Measurements from ENCODE around the gene FARS2. TPM values are rescaled to one million over a fixed set of nuclear protein-coding genes. Genes with fewer than 3 reads are reported as not detected.

The FARS2 gene
- total and polyA plus RNA-seq, 9 of the 15 experiments (the other 6 are each of a cell fraction or from before 2014, with no cell fraction given), result 16.5 to 62.2 (median 27.0) TPM

DNA sequence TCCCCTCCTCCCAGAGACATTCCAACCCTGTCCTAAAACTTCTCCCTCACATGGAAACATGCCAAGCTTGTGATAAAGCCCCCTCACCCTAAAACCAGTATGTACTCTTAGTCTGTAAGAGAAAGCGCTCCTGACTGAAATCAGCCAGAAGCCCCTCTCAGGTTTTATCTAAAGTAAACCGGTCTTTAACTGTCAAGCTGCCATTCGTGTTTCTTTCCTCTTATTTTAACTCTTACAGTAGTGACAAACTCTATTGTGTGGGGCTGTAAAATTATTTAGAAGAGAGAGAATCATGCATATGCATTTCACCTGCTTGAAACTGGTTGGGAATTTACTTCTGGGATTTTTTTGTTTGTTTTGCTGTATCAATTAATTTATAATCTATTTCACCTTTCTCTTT lies 62.7 kb downstream of the FARS2 start (continued):
- no peak for TF ChIP-seq CHD1 (IDR thresholded peaks at IDR 0.05; ENCODE audit: low read length)
- TF ChIP-seq TRIM24 (IDR thresholded peaks at IDR 0.05), result peak in 1 of 2 experiments; percentile 73; a peak in 2 of 4 replicates
- TF ChIP-seq MEIS2 (IDR thresholded peaks at IDR 0.05; ENCODE audit: partially characterized antibody), result no peak
- TF ChIP-seq, protein P1, sequence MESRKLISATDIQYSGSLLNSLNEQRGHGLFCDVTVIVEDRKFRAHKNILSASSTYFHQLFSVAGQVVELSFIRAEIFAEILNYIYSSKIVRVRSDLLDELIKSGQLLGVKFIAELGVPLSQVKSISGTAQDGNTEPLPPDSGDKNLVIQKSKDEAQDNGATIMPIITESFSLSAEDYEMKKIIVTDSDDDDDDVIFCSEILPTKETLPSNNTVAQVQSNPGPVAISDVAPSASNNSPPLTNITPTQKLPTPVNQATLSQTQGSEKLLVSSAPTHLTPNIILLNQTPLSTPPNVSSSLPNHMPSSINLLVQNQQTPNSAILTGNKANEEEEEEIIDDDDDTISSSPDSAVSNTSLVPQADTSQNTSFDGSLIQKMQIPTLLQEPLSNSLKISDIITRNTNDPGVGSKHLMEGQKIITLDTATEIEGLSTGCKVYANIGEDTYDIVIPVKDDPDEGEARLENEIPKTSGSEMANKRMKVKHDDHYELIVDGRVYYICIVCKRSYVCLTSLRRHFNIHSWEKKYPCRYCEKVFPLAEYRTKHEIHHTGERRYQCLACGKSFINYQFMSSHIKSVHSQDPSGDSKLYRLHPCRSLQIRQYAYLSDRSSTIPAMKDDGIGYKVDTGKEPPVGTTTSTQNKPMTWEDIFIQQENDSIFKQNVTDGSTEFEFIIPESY (CRISPR knock-in tag; IDR thresholded peaks at IDR 0.05), result no peak
- no peak for TF ChIP-seq CCAR2 (IDR thresholded peaks at IDR 0.05; ENCODE audit: low read depth, low read length)
- TF ChIP-seq MBD2 (IDR thresholded peaks at IDR 0.05; ENCODE audit: borderline replicate concordance, low read depth), result no peak
- TF ChIP-seq, protein P2, sequence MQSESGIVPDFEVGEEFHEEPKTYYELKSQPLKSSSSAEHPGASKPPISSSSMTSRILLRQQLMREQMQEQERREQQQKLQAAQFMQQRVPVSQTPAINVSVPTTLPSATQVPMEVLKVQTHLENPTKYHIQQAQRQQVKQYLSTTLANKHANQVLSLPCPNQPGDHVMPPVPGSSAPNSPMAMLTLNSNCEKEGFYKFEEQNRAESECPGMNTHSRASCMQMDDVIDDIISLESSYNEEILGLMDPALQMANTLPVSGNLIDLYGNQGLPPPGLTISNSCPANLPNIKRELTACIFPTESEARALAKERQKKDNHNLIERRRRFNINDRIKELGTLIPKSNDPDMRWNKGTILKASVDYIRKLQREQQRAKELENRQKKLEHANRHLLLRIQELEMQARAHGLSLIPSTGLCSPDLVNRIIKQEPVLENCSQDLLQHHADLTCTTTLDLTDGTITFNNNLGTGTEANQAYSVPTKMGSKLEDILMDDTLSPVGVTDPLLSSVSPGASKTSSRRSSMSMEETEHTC (IDR thresholded peaks at IDR 0.05), result no peak
- no peak for TF ChIP-seq NFE2L1 (tag; IDR thresholded peaks at IDR 0.05; ENCODE audit: borderline replicate concordance, low read depth)
- TF ChIP-seq, protein P3, sequence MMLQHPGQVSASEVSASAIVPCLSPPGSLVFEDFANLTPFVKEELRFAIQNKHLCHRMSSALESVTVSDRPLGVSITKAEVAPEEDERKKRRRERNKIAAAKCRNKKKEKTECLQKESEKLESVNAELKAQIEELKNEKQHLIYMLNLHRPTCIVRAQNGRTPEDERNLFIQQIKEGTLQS (IDR thresholded peaks at IDR 0.05), result no peak
- TF ChIP-seq, protein P3 (CRISPR knock-in tag; conservative IDR thresholded peaks at IDR 0.05), result no peak
- TF ChIP-seq, protein P4, sequence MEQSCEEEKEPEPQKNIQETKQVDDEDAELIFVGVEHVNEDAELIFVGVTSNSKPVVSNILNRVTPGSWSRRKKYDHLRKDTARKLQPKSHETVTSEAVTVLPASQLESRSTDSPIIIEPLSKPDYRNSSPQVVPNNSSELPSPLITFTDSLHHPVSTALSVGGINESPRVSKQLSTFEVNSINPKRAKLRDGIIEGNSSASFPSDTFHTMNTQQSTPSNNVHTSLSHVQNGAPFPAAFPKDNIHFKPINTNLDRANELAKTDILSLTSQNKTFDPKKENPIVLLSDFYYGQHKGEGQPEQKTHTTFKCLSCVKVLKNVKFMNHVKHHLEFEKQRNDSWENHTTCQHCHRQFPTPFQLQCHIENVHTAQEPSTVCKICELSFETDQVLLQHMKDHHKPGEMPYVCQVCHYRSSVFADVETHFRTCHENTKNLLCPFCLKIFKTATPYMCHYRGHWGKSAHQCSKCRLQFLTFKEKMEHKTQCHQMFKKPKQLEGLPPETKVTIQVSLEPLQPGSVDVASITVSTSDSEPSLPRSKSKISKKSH (CRISPR knock-in tag; IDR thresholded peaks at IDR 0.05), result peak; percentile 95
- TF ChIP-seq PTTG1 (tag; IDR thresholded peaks at IDR 0.05; ENCODE audit: low read depth), result no peak
- TF ChIP-seq CHCHD3 (CRISPR knock-in tag; IDR thresholded peaks at IDR 0.05), result no peak
- TF ChIP-seq, protein P5, sequence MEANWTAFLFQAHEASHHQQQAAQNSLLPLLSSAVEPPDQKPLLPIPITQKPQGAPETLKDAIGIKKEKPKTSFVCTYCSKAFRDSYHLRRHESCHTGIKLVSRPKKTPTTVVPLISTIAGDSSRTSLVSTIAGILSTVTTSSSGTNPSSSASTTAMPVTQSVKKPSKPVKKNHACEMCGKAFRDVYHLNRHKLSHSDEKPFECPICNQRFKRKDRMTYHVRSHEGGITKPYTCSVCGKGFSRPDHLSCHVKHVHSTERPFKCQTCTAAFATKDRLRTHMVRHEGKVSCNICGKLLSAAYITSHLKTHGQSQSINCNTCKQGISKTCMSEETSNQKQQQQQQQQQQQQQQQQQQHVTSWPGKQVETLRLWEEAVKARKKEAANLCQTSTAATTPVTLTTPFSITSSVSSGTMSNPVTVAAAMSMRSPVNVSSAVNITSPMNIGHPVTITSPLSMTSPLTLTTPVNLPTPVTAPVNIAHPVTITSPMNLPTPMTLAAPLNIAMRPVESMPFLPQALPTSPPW (CRISPR knock-in tag; IDR thresholded peaks at IDR 0.05), result no peak
- no peak for TF ChIP-seq ZNF316 (IDR thresholded peaks at IDR 0.05)
- TF ChIP-seq, protein P6, sequence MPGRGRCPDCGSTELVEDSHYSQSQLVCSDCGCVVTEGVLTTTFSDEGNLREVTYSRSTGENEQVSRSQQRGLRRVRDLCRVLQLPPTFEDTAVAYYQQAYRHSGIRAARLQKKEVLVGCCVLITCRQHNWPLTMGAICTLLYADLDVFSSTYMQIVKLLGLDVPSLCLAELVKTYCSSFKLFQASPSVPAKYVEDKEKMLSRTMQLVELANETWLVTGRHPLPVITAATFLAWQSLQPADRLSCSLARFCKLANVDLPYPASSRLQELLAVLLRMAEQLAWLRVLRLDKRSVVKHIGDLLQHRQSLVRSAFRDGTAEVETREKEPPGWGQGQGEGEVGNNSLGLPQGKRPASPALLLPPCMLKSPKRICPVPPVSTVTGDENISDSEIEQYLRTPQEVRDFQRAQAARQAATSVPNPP (IDR thresholded peaks at IDR 0.05; ENCODE audit: borderline replicate concordance, insufficient read depth, insufficient read length), result no peak
- TF ChIP-seq YBX1 (IDR thresholded peaks at IDR 0.05), result no peak
- TF ChIP-seq NCOR1 (IDR thresholded peaks at IDR 0.05), result no peak
- TF ChIP-seq NONO (IDR thresholded peaks at IDR 0.05; ENCODE audit: low read depth in 2 of 2, low read length in 1 of 2), result no peak
- no peak for TF ChIP-seq ZNF311 (CRISPR knock-in tag; IDR thresholded peaks at IDR 0.05)
- TF ChIP-seq CHD2 (IDR thresholded peaks at IDR 0.05; ENCODE audit: low read depth, low read length), result no peak
- no peak for TF ChIP-seq STAG1 (CRISPR knock-in tag; IDR thresholded peaks at IDR 0.05; ENCODE audit: borderline replicate concordance)
